HepG2 (cell line): ENCODE measurements around the gene GMPPA. TPM values are rescaled to one million over a fixed set of nuclear protein-coding genes. Genes with fewer than 3 reads are reported as not detected.

Source experiments
- ARID2 ChIP-seq: sonication (generic); formaldehyde crosslinking; IDR thresholded peaks from 2 replicates; pipeline ENCODE4 v1.8.1; 2022; ENCODE audit warnings: mild to moderate bottlenecking, missing genetic modification reagents, borderline replicate concordance
- BHLHE40 ChIP-seq: IDR thresholded peaks from 2 replicates; pipeline ENCODE4 v1.6.1; 2011; ENCODE audit warnings: low read length, improper control_type of control experiment
- EHMT2 ChIP-seq: fragments of 200-600 bp; sonication (generic); IDR thresholded peaks from 2 replicates; pipeline ENCODE4 v1.7.0; 2017; ENCODE audit warnings: antibody characterized with exemption, low read depth, low read length, borderline replicate concordance
- EP300 ChIP-seq, 3 experiments: sonication (generic) in 1 of 3; formaldehyde crosslinking in 1 of 3; IDR thresholded peaks; 2 replicates each; pipeline versions ENCODE4 v1.5.1 to v1.6.1; 2011 to 2020; ENCODE audit warnings: low read depth in 2 of 3, low read length in 2 of 3, borderline replicate concordance in 1 of 3, improper control_type of control experiment in 1 of 3, mild to moderate bottlenecking in 1 of 3, missing genetic modification reagents in 1 of 3, moderate library complexity in 1 of 3
- GABPB1 ChIP-seq: IDR thresholded peaks from 2 replicates; pipeline ENCODE4 v1.6.1; 2016; ENCODE audit warnings: mild to moderate bottlenecking, missing genetic modification reagents, moderate library complexity, missing compliant biosample characterization
- MAFK ChIP-seq, 2 experiments: IDR thresholded peaks in 1 of 2; conservative IDR thresholded peaks in 1 of 2; 2 replicates each; pipeline ENCODE4 v1.6.1; 2011; ENCODE audit warnings: improper control_type of control experiment in 2 of 2, low read length in 2 of 2
- MNT ChIP-seq: fragments of 450-650 bp; IDR thresholded peaks from 2 replicates; pipeline ENCODE4 v1.6.1; 2016
- MTA3 ChIP-seq: sonication (generic); formaldehyde crosslinking; IDR thresholded peaks from 2 replicates; pipeline ENCODE4 v1.4.0; 2020; ENCODE audit warnings: missing genetic modification reagents
- MYC ChIP-seq: sonication (generic); formaldehyde crosslinking; IDR thresholded peaks from 2 replicates; pipeline ENCODE4 v1.9.0; 2021; ENCODE audit warnings: missing genetic modification reagents, borderline replicate concordance
- MZF1 ChIP-seq: sonication (generic); formaldehyde crosslinking; IDR thresholded peaks from 2 replicates; pipeline ENCODE4 v1.8.1; 2023; ENCODE audit warnings: mild to moderate bottlenecking, missing genetic modification reagents, borderline replicate concordance
- NCOA5 ChIP-seq: sonication (generic); formaldehyde crosslinking; IDR thresholded peaks from 2 replicates; pipeline ENCODE4 v1.4.0; 2020; ENCODE audit warnings: missing genetic modification reagents
- PAF1 ChIP-seq: IDR thresholded peaks from 2 replicates; pipeline ENCODE4 v1.6.1; 2016; ENCODE audit warnings: missing genetic modification reagents, missing compliant biosample characterization
- PHF20 ChIP-seq: sonication (generic); formaldehyde crosslinking; IDR thresholded peaks from 2 replicates; pipeline ENCODE4 v1.5.0; 2020; ENCODE audit warnings: mild to moderate bottlenecking, missing genetic modification reagents
- PLSCR1 ChIP-seq: sonication (generic); formaldehyde crosslinking; IDR thresholded peaks from 2 replicates; pipeline ENCODE4 v1.5.0; 2020; ENCODE audit warnings: missing genetic modification reagents, mild to moderate bottlenecking, borderline replicate concordance
- SRSF1 ChIP-seq: fragments of 200-400 bp; formaldehyde crosslinking; optimal IDR thresholded peaks from 2 replicates; pipeline ENCODE3; 2017; ENCODE audit warnings: mild to moderate bottlenecking, low read depth, low read length, moderate library complexity
- STAT6 ChIP-seq: sonication (generic); formaldehyde crosslinking; IDR thresholded peaks from 2 replicates; pipeline ENCODE4 v1.4.0; 2020; ENCODE audit warnings: missing genetic modification reagents, mild to moderate bottlenecking, borderline replicate concordance
- ZFP36 ChIP-seq: fragments of 150-350 bp; IDR thresholded peaks from 2 replicates; pipeline ENCODE4 v1.6.1; 2018; ENCODE audit warnings: borderline replicate concordance, low read length, low read depth; ENCODE audit not compliant: partially characterized antibody
- ZNF232 ChIP-seq: sonication (generic); formaldehyde crosslinking; IDR thresholded peaks from 2 replicates; pipeline ENCODE4 v1.4.0; 2020; ENCODE audit warnings: missing genetic modification reagents, borderline replicate concordance
- ZNF292 ChIP-seq: sonication (generic); formaldehyde crosslinking; IDR thresholded peaks from 2 replicates; pipeline ENCODE4 v1.8.1; 2022; ENCODE audit warnings: mild to moderate bottlenecking, low read depth, missing genetic modification reagents, borderline replicate concordance
- ZNF329 ChIP-seq: sonication (generic); formaldehyde crosslinking; IDR thresholded peaks from 2 replicates; pipeline ENCODE4 v1.9.0; 2021; ENCODE audit warnings: low read depth, mild to moderate bottlenecking, missing genetic modification reagents
- ZNF543 ChIP-seq: sonication (generic); formaldehyde crosslinking; IDR thresholded peaks from 2 replicates; pipeline ENCODE4 v1.4.0; 2020; ENCODE audit warnings: mild to moderate bottlenecking, missing genetic modification reagents
- ZNF562 ChIP-seq: sonication (generic); formaldehyde crosslinking; IDR thresholded peaks from 2 replicates; pipeline ENCODE4 v1.8.0; 2022; ENCODE audit warnings: missing genetic modification reagents, borderline replicate concordance
- ZNF572 ChIP-seq: sonication (generic); formaldehyde crosslinking; IDR thresholded peaks from 2 replicates; pipeline ENCODE4 v1.5.1; 2020; ENCODE audit warnings: mild to moderate bottlenecking, missing genetic modification reagents
- ZNF629 ChIP-seq: sonication (generic); formaldehyde crosslinking; conservative IDR thresholded peaks from 2 replicates; pipeline ENCODE4 v1.5.0; 2020; ENCODE audit warnings: missing genetic modification reagents
- ZNF761 ChIP-seq: sonication (generic); formaldehyde crosslinking; conservative IDR thresholded peaks from 2 replicates; pipeline ENCODE4 v1.4.0; 2020; ENCODE audit warnings: mild to moderate bottlenecking, missing genetic modification reagents
- polyA plus RNA-seq, 8 experiments: library from polyadenylated mRNA; depleted of rRNA in 3 of 8; stranded (reverse) in 7 of 8; unstranded in 1 of 8; fragments of >200 nt; fragmentation: Illumina TruSeq in 4 of 8; extraction: Trizol in 4 of 8; gene quantifications; 2 replicates each; pipeline versions ENCODE4 v1.2.1 to v1.2.3, GENCODE V29; 2011 to 2016; ENCODE audit warnings: low read depth in 4 of 8, missing spikeins in 1 of 8, mixed read lengths in 1 of 8; ENCODE audit not compliant: insufficient read depth in 1 of 8
- total RNA-seq, 5 experiments: library from RNA; depleted of rRNA; stranded (reverse); fragments of >200 nt; fragmentation: Illumina TruSeq; extraction: Trizol; gene quantifications; 2 replicates each; pipeline ENCODE4 v1.2.3, GENCODE V29; 2016; ENCODE audit warnings: low read depth in 1 of 5

The GMPPA gene
- total and polyA plus RNA-seq, 2 of the 13 experiments (the other 11 are each of a cell fraction or from before 2014, with no cell fraction given) = 81.1 to 106 TPM

DNA sequence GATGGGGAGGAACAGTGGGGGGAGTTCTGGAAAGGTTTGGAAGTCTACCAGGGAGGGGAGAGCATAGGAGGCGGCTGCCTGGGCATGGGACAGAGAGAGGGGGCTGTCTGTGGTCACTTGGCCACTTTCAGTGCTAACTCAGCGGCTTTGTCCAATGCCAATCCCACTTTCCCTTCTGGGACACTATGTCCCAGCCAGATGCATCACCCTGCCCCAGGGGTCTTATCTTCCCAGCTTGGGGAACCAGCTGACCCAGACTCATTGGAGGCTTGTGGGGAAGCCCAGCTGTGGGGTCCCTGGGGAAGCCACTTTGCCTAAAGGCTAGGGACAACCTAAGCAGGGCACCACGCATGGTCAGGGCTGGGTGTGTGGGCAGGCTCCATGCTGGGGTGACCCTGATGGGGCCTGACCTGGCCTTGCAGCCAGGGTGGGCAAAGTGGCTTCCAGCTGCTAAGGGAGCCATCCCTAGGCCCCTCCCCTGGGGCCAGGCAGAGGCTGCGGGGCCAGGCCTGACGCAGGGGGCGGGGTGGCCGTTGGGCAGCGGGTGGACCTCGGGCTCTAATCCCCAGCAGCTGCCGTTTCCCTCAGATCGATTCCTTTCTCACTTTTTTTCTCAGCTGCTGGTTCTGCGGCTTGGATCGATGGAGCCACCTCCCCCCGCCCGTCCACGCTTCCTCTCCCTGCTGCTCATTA, 14.0 kb downstream of the GMPPA start (continued):
- TF ChIP-seq EP300 (IDR thresholded peaks at IDR 0.05; ENCODE audit: low read depth in 2 of 2, low read length in 2 of 2) = no peak
- TF ChIP-seq EP300 (CRISPR knock-in tag; IDR thresholded peaks at IDR 0.05; ENCODE audit: borderline replicate concordance) = no peak
- 0 out of 2 replicates have a peak, but pooled peaks have one; percentile 43 for TF ChIP-seq ZNF761
- TF ChIP-seq ZNF543 (CRISPR knock-in tag) = peak; percentile 68; the same call in 1 of the 2 replicates
- no peak for TF ChIP-seq ZNF329 (CRISPR knock-in tag)
- peak; percentile 47; the same call in 1 of the 2 replicates for TF ChIP-seq GABPB1 (CRISPR knock-in tag)
- no peak for TF ChIP-seq MAFK (conservative IDR thresholded peaks at IDR 0.05 in 1 of 2, IDR thresholded peaks at IDR 0.05 in 1 of 2; ENCODE audit: low read length in 2 of 2)
- TF ChIP-seq ARID2 (CRISPR knock-in tag) = no peak
- TF ChIP-seq PHF20 = no peak
- no peak for TF ChIP-seq ZNF232 (CRISPR knock-in tag)
- TF ChIP-seq MTA3 (CRISPR knock-in tag) = no peak
- peak; percentile 77 for TF ChIP-seq ZNF292
- no peak for TF ChIP-seq MZF1 (CRISPR knock-in tag)
- TF ChIP-seq ZNF562 (CRISPR knock-in tag) = no peak
- no peak for TF ChIP-seq PAF1 (CRISPR knock-in tag)
- TF ChIP-seq MYC (CRISPR knock-in tag) = peak; percentile 37; the same call in 1 of the 2 replicates
- no peak for TF ChIP-seq STAT6 (CRISPR knock-in tag)
- TF ChIP-seq PLSCR1 (CRISPR knock-in tag) = no peak
- no peak for TF ChIP-seq ZFP36
- no peak for TF ChIP-seq BHLHE40
- TF ChIP-seq ZNF629 = no peak
- 0 out of 2 replicates have a peak, but pooled peaks have one; percentile 16 for TF ChIP-seq ZNF572
- no peak for TF ChIP-seq SRSF1
- TF ChIP-seq MNT = no peak
- TF ChIP-seq EHMT2 = no peak
- TF ChIP-seq NCOA5 (CRISPR knock-in tag) = no peak
